Measurements from ENCODE around the gene DBF4B. TPM values are rescaled to one million over a fixed set of nuclear protein-coding genes. Genes with fewer than 3 reads are reported as not detected.
"Not testable (repeated sequence)": the region's sequence is repeated elsewhere in the genome, so short reads cannot be mapped to it uniquely, and the experiment has no call there.

DBF4B gene
- total RNA-seq, 8 experiments from 2014 or later, result 2.8 to 20.0 (median 6.1) TPM

GRCh38 chr17:44741316-44741715 is 32.9 kb downstream of the DBF4B start:
- no peak overlapping the region for H3K27ac ChIP-seq
- in situ Hi-C loops (cut with MboI; ENCODE audit: low pct_unique_long_range_greater_than_20kb in 2 of 9, low sequenced_read_pairs in 9 of 9, unreplicated experiment in 9 of 9), result no loop called here
- WGBS, 10 experiments, result 80 to 100% (median 86%) methylated on average over 1 to 7 of the region's 8 CpGs; no CpG with 5 or more reads in 2 of the 10 experiments
- H3K4me1 ChIP-seq (replicated peaks in 1 of 2), result peaks cover 14 to 18% of the 10 kb centered on the region in 2 donors
- no peak for ATAC-seq (replicated peaks in 6 of 8)
- H3K4me3 ChIP-seq, result no peak overlapping the region

GRCh38 chr17:44745301-44745700 is 36.8 kb downstream of the DBF4B start:
- WGBS, 10 experiments, result 80 to 100% methylated on average over 1 of the region's 1 CpG; no CpG with 5 or more reads in 8 of the 10 experiments
- H3K27ac ChIP-seq, result no peak overlapping the region
- peaks cover 20 to 21% of the 10 kb centered on the region in 2 donors for H3K4me1 ChIP-seq (replicated peaks in 1 of 2)
- H3K4me3 ChIP-seq, result no peak overlapping the region
- in situ Hi-C loops (cut with MboI; ENCODE audit: low pct_unique_long_range_greater_than_20kb in 2 of 9, low sequenced_read_pairs in 9 of 9, unreplicated experiment in 9 of 9), result no loop called here
- peak in 2 of 8 experiments; percentile 30 to 44 for ATAC-seq (replicated peaks in 6 of 8)

- ATAC-seq (replicated peaks in 6 of 8); H3K4me3 ChIP-seq: not testable (repeated sequence)
- 67 to 100% (median 95%) methylated on average over 1 to 4 of the region's 5 CpGs for WGBS, 10 experiments
These were observed 37.3 kb downstream of the DBF4B start for GRCh38 chr17:44745738-44746137.

GRCh38 chr17:44747566-44747965 is 39.1 kb downstream of the DBF4B start:
- no peak for ATAC-seq (replicated peaks in 6 of 8)
- peaks cover 27 to 29% of the 10 kb centered on the region in 2 donors for H3K4me1 ChIP-seq (replicated peaks in 1 of 2)
- no peak overlapping the region for H3K27ac ChIP-seq
- no peak overlapping the region for H3K4me3 ChIP-seq
- in situ Hi-C loops (cut with MboI; ENCODE audit: low pct_unique_long_range_greater_than_20kb in 2 of 9, low sequenced_read_pairs in 9 of 9, unreplicated experiment in 9 of 9), result no loop called here

More at GRCh38 chr17:44745738-44746137, 37.3 kb downstream of the DBF4B start:
- in situ Hi-C loops (cut with MboI; ENCODE audit: low pct_unique_long_range_greater_than_20kb in 2 of 9, low sequenced_read_pairs in 9 of 9, unreplicated experiment in 9 of 9); H3K27ac ChIP-seq: not testable (repeated sequence)
- H3K4me1 ChIP-seq (replicated peaks in 1 of 2), result peaks cover 24 to 25% of the 10 kb centered on the region in 2 donors

GRCh38 chr17:44749076-44749979 is 40.9 kb downstream of the DBF4B start:
- peak in 5 of 8 experiments; percentile 30 to 79 (median 45) for ATAC-seq (replicated peaks in 6 of 8)
- in situ Hi-C loops (cut with MboI; ENCODE audit: low pct_unique_long_range_greater_than_20kb in 2 of 9, low sequenced_read_pairs in 9 of 9, unreplicated experiment in 9 of 9), result no loop called here
- peak overlapping the region in 1 of 5 donors; percentile 26 for H3K4me3 ChIP-seq
- H3K4me1 ChIP-seq (replicated peaks in 1 of 2), result peaks cover 27 to 29% of the 10 kb centered on the region in 2 donors
- peak overlapping the region; percentile 62 to 70 for H3K27ac ChIP-seq
- 27 to 48% (median 40%) methylated on average over 1 to 6 of the region's 19 CpGs; no CpG with 5 or more reads in 7 of the 10 experiments for WGBS, 10 experiments

- peak overlapping the region; percentile 62 to 70 for H3K27ac ChIP-seq
- peaks cover 27 to 29% of the 10 kb centered on the region in 2 donors for H3K4me1 ChIP-seq (replicated peaks in 1 of 2)
- ATAC-seq (replicated peaks in 6 of 8), result peak in 5 of 8 experiments; percentile 57 to 85 (median 77)
- 26 to 72% (median 35%) methylated on average over 2 to 8 of the region's 9 CpGs; no CpG with 5 or more reads in 2 of the 10 experiments for WGBS, 10 experiments
- H3K4me3 ChIP-seq, result peak overlapping the region in 1 of 5 donors; percentile 26
- in situ Hi-C loops (cut with MboI; ENCODE audit: low pct_unique_long_range_greater_than_20kb in 2 of 9, low sequenced_read_pairs in 9 of 9, unreplicated experiment in 9 of 9), result loop anchor here in 1 of 9 experiments (25.0 kb wide), 1 partner anchor 112 kb away; no protein-coding TSS in a partner anchor
These were observed 41.5 kb downstream of the DBF4B start for GRCh38 chr17:44749980-44750318.

- in situ Hi-C loops (cut with MboI; ENCODE audit: low pct_unique_long_range_greater_than_20kb in 2 of 9, low sequenced_read_pairs in 9 of 9, unreplicated experiment in 9 of 9), result loop anchor here in 1 of 9 experiments (25.0 kb wide), 1 partner anchor 111 kb away; no protein-coding TSS in a partner anchor
- WGBS, 10 experiments, result 60 to 94% (median 85%) methylated on average over 1 to 6 of the region's 7 CpGs; no CpG with 5 or more reads in 4 of the 10 experiments
- Histone ChIP-seq H3K4me1 (replicated peaks in 1 of 2) (peaks cover 27 to 29% of the 10 kb centered on the region in 2 donors), H3K27ac (no peak overlapping the region), H3K4me3 (no peak overlapping the region)
- no peak for ATAC-seq (replicated peaks in 6 of 8)
These were observed 42.9 kb downstream of the DBF4B start for GRCh38 chr17:44751331-44751730.

- ATAC-seq (replicated peaks in 6 of 8), result no peak
- Histone ChIP-seq H3K4me1 (replicated peaks in 1 of 2) (peaks cover 27 to 29% of the 10 kb centered on the region in 2 donors), H3K27ac (no peak overlapping the region), H3K4me3 (no peak overlapping the region)
- in situ Hi-C loops (cut with MboI; ENCODE audit: low pct_unique_long_range_greater_than_20kb in 2 of 9, low sequenced_read_pairs in 9 of 9, unreplicated experiment in 9 of 9), result loop anchor here in 1 of 9 experiments (25.0 kb wide), 1 partner anchor 110 kb away; no protein-coding TSS in a partner anchor
- WGBS, 10 experiments, result 61 to 100% (median 82%) methylated on average over 1 to 9 of the region's 10 CpGs; no CpG with 5 or more reads in 1 of the 10 experiments
These were observed 43.3 kb downstream of the DBF4B start for GRCh38 chr17:44751806-44752205.

GRCh38 chr17:44752953-44753861 is 44.7 kb downstream of the DBF4B start:
- Histone ChIP-seq H3K27ac (no peak overlapping the region), H3K4me1 (replicated peaks in 1 of 2) (peaks cover 27 to 29% of the 10 kb centered on the region in 2 donors), H3K4me3 (no peak overlapping the region)
- in situ Hi-C loops (cut with MboI; ENCODE audit: low pct_unique_long_range_greater_than_20kb in 2 of 9, low sequenced_read_pairs in 9 of 9, unreplicated experiment in 9 of 9), result loop anchor here in 1 of 9 experiments (25.0 kb wide), 1 partner anchor 109 kb away; no protein-coding TSS in a partner anchor
- 70 to 100% (median 100%) methylated on average over 1 to 4 of the region's 17 CpGs; no CpG with 5 or more reads in 7 of the 10 experiments for WGBS, 10 experiments
- no peak for ATAC-seq (replicated peaks in 6 of 8)

- no peak overlapping the region for H3K4me3 ChIP-seq
- no peak for ATAC-seq (replicated peaks in 6 of 8)
- WGBS, 10 experiments, result 54 to 100% (median 79%) methylated on average over 1 to 6 of the region's 7 CpGs; no CpG with 5 or more reads in 5 of the 10 experiments
- no peak overlapping the region for H3K27ac ChIP-seq
- peaks cover 18 to 19% of the 10 kb centered on the region in 2 donors for H3K4me1 ChIP-seq (replicated peaks in 1 of 2)
- in situ Hi-C loops (cut with MboI; ENCODE audit: low pct_unique_long_range_greater_than_20kb in 2 of 9, low sequenced_read_pairs in 9 of 9, unreplicated experiment in 9 of 9), result loop anchor here in 1 of 9 experiments (25.0 kb wide), 1 partner anchor 108 kb away; no protein-coding TSS in a partner anchor
These were observed 45.8 kb downstream of the DBF4B start for GRCh38 chr17:44754276-44754675.

- H3K27ac ChIP-seq; ATAC-seq (replicated peaks in 6 of 8); H3K4me3 ChIP-seq: not testable (repeated sequence)
- in situ Hi-C loops (cut with MboI; ENCODE audit: low pct_unique_long_range_greater_than_20kb in 2 of 9, low sequenced_read_pairs in 9 of 9, unreplicated experiment in 9 of 9), result loop anchor here in 1 of 9 experiments (25.0 kb wide), 1 partner anchor 107 kb away; no protein-coding TSS in a partner anchor
- H3K4me1 ChIP-seq (replicated peaks in 1 of 2), result peaks cover 17 to 18% of the 10 kb centered on the region in 2 donors
- WGBS, 10 experiments, result 83 to 100% (median 100%) methylated on average over 1 to 3 of the region's 5 CpGs; no CpG with 5 or more reads in 3 of the 10 experiments
These were observed 46.7 kb downstream of the DBF4B start for GRCh38 chr17:44755180-44755579.
